ENCODE data around the gene ARL14EPL.

ARL14EPL gene

DNA sequence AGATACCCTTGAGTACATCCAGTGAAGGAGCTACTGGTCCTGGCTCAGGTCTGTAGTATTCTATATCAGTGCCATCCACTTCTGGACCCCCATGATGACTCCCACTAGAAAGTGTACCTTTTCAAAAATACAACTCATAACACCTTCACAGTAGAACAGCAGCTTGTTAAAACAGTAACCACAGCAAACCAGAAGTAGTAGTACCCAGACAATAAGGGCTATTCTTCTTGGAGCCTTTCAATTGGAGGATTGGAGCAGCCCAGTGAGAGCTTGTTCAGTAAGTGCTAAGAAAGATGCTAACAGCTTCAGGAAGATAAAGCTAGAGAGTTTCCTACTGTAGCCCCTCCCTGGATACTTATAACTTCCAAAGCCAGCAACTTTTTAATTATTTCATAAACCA is 10.1 kb downstream of the ARL14EPL start:
- Histone ChIP-seq H4K20me1 (ENCODE audit: insufficient read depth, low read length, poor library complexity, severe bottlenecking) (no peaks in the 10 kb centered on the region), H3K4me3 (ENCODE audit: low read length, poor library complexity, severe bottlenecking) (no peak overlapping the region), H3F3A (ENCODE audit: low read depth) (no peaks in the 10 kb centered on the region), H3K79me2 (ENCODE audit: insufficient read depth, low read length) (no peaks in the 10 kb centered on the region), H3K27me3 (ENCODE audit: insufficient read depth, low read length, poor library complexity, severe bottlenecking) (no peaks in the 10 kb centered on the region), H3K9me2 (replicated peaks; ENCODE audit: low read depth, low read length) (no peaks in the 10 kb centered on the region), H3K9me3 (ENCODE audit: insufficient read depth, low read depth, low read length) (no peaks in the 10 kb centered on the region), H3K4me1 (ENCODE audit: insufficient read depth, low read length, poor library complexity, severe bottlenecking) (peaks cover 21% of the 10 kb centered on the region), H3K9ac (ENCODE audit: low read depth, low read length, poor library complexity, severe bottlenecking) (no peak overlapping the region), H3K4me2 (ENCODE audit: low read depth, low read length, poor library complexity, severe bottlenecking) (no peak overlapping the region), H2AFZ (ENCODE audit: low read length) (no peak overlapping the region), H3K36me3 (ENCODE audit: insufficient read depth, low read length) (no peaks in the 10 kb centered on the region)
- TF ChIP-seq EZH2phosphoT487 (IDR thresholded peaks at IDR 0.05; ENCODE audit: borderline replicate concordance), result no peak
- TF ChIP-seq, protein P1, sequence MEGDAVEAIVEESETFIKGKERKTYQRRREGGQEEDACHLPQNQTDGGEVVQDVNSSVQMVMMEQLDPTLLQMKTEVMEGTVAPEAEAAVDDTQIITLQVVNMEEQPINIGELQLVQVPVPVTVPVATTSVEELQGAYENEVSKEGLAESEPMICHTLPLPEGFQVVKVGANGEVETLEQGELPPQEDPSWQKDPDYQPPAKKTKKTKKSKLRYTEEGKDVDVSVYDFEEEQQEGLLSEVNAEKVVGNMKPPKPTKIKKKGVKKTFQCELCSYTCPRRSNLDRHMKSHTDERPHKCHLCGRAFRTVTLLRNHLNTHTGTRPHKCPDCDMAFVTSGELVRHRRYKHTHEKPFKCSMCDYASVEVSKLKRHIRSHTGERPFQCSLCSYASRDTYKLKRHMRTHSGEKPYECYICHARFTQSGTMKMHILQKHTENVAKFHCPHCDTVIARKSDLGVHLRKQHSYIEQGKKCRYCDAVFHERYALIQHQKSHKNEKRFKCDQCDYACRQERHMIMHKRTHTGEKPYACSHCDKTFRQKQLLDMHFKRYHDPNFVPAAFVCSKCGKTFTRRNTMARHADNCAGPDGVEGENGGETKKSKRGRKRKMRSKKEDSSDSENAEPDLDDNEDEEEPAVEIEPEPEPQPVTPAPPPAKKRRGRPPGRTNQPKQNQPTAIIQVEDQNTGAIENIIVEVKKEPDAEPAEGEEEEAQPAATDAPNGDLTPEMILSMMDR (conservative IDR thresholded peaks at IDR 0.05; ENCODE audit: low read length), result no peak

DNA sequence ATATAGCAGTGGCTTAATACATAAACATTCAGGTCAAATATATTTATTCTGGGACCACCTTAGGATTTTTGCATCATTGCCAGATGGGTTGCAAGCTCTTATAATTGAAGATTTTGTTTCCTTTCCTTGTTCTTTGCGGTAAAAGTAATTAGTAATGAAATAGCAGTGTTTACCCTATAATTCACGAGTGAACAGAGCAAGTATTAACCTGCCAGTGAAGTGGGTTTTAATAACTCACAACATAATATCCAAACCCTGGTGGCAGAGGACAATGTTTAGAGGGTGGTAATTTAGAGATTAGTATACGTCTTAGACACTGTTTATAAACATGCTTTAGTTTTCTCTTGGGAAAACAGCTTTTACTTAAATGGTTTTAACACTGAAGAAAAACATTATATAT is 11.8 kb downstream of the ARL14EPL start:
- no peaks in the 10 kb centered on the region for H3K27me3 ChIP-seq (ENCODE audit: insufficient read depth, low read length, poor library complexity, severe bottlenecking)
- no peak overlapping the region for H3K4me3 ChIP-seq (ENCODE audit: low read length, poor library complexity, severe bottlenecking)
- no peaks in the 10 kb centered on the region for H3K79me2 ChIP-seq (ENCODE audit: insufficient read depth, low read length)
- peaks cover 6% of the 10 kb centered on the region for H3K4me1 ChIP-seq (ENCODE audit: insufficient read depth, low read length, poor library complexity, severe bottlenecking)
- H3K9me3 ChIP-seq (ENCODE audit: insufficient read depth, low read depth, low read length), result no peaks in the 10 kb centered on the region
- H3K4me2 ChIP-seq (ENCODE audit: low read depth, low read length, poor library complexity, severe bottlenecking), result no peak overlapping the region
- TF ChIP-seq, protein P1 (conservative IDR thresholded peaks at IDR 0.05; ENCODE audit: low read length), result no peak
- TF ChIP-seq EZH2phosphoT487 (IDR thresholded peaks at IDR 0.05; ENCODE audit: borderline replicate concordance), result no peak
- no peaks in the 10 kb centered on the region for H3F3A ChIP-seq (ENCODE audit: low read depth)
- H4K20me1 ChIP-seq (ENCODE audit: insufficient read depth, low read length, poor library complexity, severe bottlenecking), result no peaks in the 10 kb centered on the region
- no peaks in the 10 kb centered on the region for H3K36me3 ChIP-seq (ENCODE audit: insufficient read depth, low read length)
- no peak overlapping the region for H2AFZ ChIP-seq (ENCODE audit: low read length)
- H3K9ac ChIP-seq (ENCODE audit: low read depth, low read length, poor library complexity, severe bottlenecking), result no peak overlapping the region
- H3K9me2 ChIP-seq (replicated peaks; ENCODE audit: low read depth, low read length), result no peaks in the 10 kb centered on the region

DNA sequence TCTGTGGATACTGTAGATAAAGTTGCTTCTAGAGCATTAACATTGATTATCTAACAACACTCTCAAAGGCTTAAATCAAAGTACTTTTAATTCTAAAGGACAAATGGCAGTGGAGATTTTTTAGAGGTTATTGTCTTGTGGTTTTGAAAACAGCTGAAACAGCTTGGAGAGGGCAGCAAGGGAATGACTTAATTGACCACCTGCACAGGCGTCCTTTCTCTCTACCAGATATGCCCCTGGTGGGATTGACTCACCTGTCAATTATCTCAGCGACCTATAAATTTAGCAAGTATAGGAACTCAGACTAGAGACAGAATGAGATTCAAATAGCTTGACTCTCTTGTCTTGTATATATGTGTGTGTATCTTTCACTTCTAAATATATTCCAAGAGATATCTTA is 13.5 kb downstream of the ARL14EPL start:
- Histone ChIP-seq H3K9me3 (ENCODE audit: insufficient read depth, low read depth, low read length) (no peaks in the 10 kb centered on the region), H3F3A (ENCODE audit: low read depth) (no peaks in the 10 kb centered on the region), H3K9me2 (replicated peaks; ENCODE audit: low read depth, low read length) (no peaks in the 10 kb centered on the region), H3K9ac (ENCODE audit: low read depth, low read length, poor library complexity, severe bottlenecking) (no peak overlapping the region), H3K79me2 (ENCODE audit: insufficient read depth, low read length) (no peaks in the 10 kb centered on the region), H3K4me2 (ENCODE audit: low read depth, low read length, poor library complexity, severe bottlenecking) (no peak overlapping the region), H3K4me1 (ENCODE audit: insufficient read depth, low read length, poor library complexity, severe bottlenecking) (no peaks in the 10 kb centered on the region), H3K36me3 (ENCODE audit: insufficient read depth, low read length) (no peaks in the 10 kb centered on the region), H4K20me1 (ENCODE audit: insufficient read depth, low read length, poor library complexity, severe bottlenecking) (no peaks in the 10 kb centered on the region), H3K27me3 (ENCODE audit: insufficient read depth, low read length, poor library complexity, severe bottlenecking) (no peaks in the 10 kb centered on the region), H2AFZ (ENCODE audit: low read length) (no peak overlapping the region), H3K4me3 (ENCODE audit: low read length, poor library complexity, severe bottlenecking) (no peak overlapping the region)
- TF ChIP-seq, protein P1 (conservative IDR thresholded peaks at IDR 0.05; ENCODE audit: low read length), result no peak
- no peak for TF ChIP-seq EZH2phosphoT487 (IDR thresholded peaks at IDR 0.05; ENCODE audit: borderline replicate concordance)

Measured in Loucy (cell line).